ENCODE data around the gene TOR1B. TPM values are rescaled to one million over a fixed set of nuclear protein-coding genes. Genes with fewer than 3 reads are reported as not detected.
A peak's percentile ranks its signal among the peaks of the same experiment; 100 is the strongest.

Gene TOR1B
- total and polyA plus RNA-seq, 2 donors = 15.5 to 17.9 TPM

DNA sequence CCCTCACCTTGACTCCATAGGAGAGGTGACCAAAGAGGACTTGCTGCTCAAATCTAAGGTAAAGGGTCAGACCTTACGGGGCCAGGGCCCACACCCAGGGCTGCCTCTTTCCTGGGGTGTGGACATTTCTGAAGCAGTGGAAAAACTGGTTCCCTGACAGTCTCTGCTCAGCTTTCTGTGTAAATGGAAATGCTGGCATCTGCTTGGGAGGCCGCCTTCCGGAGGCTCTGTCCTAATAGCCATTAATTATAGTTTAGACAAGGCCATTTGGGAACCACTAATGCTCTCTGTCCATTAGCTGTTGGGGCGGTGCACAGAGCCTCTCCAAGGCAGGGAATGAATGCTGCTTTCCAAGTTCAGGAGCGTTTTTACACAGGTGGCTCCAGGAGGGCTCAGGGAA lies 49.6 kb downstream of the TOR1B start:
- Histone ChIP-seq H3K9me3 (ENCODE audit: control insufficient read depth in 2 of 2, insufficient read depth in 1 of 2, low read length in 1 of 2) (no peaks in the 10 kb centered on the region), H3K4me3 (ENCODE audit: low read length in 2 of 2) (no peak overlapping the region), H3K4me1 (ENCODE audit: control insufficient read depth in 2 of 2, insufficient read depth in 2 of 2, low read length in 2 of 2) (peaks cover 39 to 84% of the 10 kb centered on the region in 2 donors), H3K36me3 (ENCODE audit: control insufficient read depth in 2 of 2, insufficient read depth in 2 of 2, low read length in 1 of 2) (peaks cover 37 to 68% of the 10 kb centered on the region in 2 donors), H3K27me3 (ENCODE audit: control insufficient read depth in 2 of 2, insufficient read depth in 1 of 2, low read length in 1 of 2) (no peaks in the 10 kb centered on the region), H3K27ac (ENCODE audit: low read depth in 1 of 2, low read length in 1 of 2) (peak overlapping the region; percentile 38 to 82)
- DNase-seq (ENCODE audit: low read depth in 6 of 9, low spot score in 9 of 9) = no peak
- WGBS = 81% methylated on average over 5 of the region's 5 CpGs

DNA sequence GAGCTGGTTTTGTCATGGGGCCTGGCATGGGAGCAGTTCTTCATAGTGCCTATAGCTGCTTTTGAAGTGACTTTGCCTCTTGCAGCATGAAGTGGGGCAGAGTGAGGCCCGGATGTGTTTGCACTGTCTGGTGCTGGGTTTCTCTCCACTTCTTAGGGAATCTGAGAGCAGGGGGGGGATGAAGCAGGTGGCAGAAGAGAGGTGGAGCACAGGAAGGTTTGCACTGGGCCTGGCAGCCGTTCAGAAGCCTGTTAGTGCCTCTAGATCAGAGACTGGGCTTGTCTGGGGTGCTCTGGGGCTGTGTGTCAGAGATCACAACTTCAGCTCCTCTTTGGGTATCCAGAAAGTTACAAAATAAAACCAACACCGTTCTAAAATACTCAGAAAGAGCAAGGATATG lies 50.6 kb downstream of the TOR1B start:
- peaks cover 47 to 74% of the 10 kb centered on the region in 2 donors for H3K36me3 ChIP-seq (ENCODE audit: control insufficient read depth in 2 of 2, insufficient read depth in 2 of 2, low read length in 1 of 2)
- H3K9me3 ChIP-seq (ENCODE audit: control insufficient read depth in 2 of 2, insufficient read depth in 1 of 2, low read length in 1 of 2) = no peaks in the 10 kb centered on the region

DNA sequence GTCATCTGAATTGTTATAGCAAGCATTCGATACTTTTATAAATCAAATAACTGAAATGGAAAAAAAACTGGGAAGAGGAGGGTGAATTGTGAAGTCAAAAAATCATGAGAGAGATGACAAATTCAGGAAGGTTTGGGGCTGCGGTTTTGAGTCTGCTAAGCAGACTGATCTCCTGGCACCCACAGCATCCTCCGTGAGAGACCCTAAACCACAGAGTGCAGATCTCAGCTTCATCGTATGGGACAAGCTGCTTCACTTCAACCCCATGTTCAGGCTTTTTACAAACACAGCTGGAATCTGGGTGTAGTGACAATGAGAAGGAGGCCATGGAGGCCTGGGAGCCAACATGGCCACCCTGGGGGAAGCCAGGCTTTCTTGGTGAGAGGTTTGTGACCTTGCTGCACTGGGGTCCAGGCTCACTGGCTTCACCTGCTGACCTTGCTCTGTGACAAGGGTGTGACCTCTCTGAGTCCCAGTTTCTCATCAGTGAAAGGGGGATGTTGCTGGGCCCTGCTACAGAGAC lies 51.7 kb downstream of the TOR1B start:
- 22% methylated on average over 4 of the region's 4 CpGs for WGBS
- peaks cover 37 to 90% of the 10 kb centered on the region in 2 donors for H3K4me1 ChIP-seq (ENCODE audit: control insufficient read depth in 2 of 2, insufficient read depth in 2 of 2, low read length in 2 of 2)
- no peaks in the 10 kb centered on the region for H3K27me3 ChIP-seq (ENCODE audit: control insufficient read depth in 2 of 2, insufficient read depth in 1 of 2, low read length in 1 of 2)
- peak in 6 of 9 donors; percentile 53 to 90 (median 74) for DNase-seq (ENCODE audit: low read depth in 6 of 9, low spot score in 9 of 9)
- H3K4me3 ChIP-seq (ENCODE audit: low read length in 2 of 2) = no peak overlapping the region
- H3K27ac ChIP-seq (ENCODE audit: low read depth in 1 of 2, low read length in 1 of 2) = peak overlapping the region; percentile 81 to 82
- H3K9me3 ChIP-seq (ENCODE audit: control insufficient read depth in 2 of 2, insufficient read depth in 1 of 2, low read length in 1 of 2) = no peaks in the 10 kb centered on the region
- peaks cover 53 to 81% of the 10 kb centered on the region in 2 donors for H3K36me3 ChIP-seq (ENCODE audit: control insufficient read depth in 2 of 2, insufficient read depth in 2 of 2, low read length in 1 of 2)

More for the DNA sequence above, 50.6 kb downstream of the TOR1B start:
- Histone ChIP-seq H3K4me1 (ENCODE audit: control insufficient read depth in 2 of 2, insufficient read depth in 2 of 2, low read length in 2 of 2) (peaks cover 39 to 86% of the 10 kb centered on the region in 2 donors), H3K27me3 (ENCODE audit: control insufficient read depth in 2 of 2, insufficient read depth in 1 of 2, low read length in 1 of 2) (no peaks in the 10 kb centered on the region), H3K4me3 (ENCODE audit: low read length in 2 of 2) (no peak overlapping the region), H3K27ac (ENCODE audit: low read depth in 1 of 2, low read length in 1 of 2) (peak overlapping the region in 1 of 2 donors; percentile 82)
- peak in 5 of 9 donors; percentile 61 to 84 (median 70) for DNase-seq (ENCODE audit: low read depth in 6 of 9, low spot score in 9 of 9)
- 36% methylated on average over 3 of the region's 3 CpGs for WGBS

DNA sequence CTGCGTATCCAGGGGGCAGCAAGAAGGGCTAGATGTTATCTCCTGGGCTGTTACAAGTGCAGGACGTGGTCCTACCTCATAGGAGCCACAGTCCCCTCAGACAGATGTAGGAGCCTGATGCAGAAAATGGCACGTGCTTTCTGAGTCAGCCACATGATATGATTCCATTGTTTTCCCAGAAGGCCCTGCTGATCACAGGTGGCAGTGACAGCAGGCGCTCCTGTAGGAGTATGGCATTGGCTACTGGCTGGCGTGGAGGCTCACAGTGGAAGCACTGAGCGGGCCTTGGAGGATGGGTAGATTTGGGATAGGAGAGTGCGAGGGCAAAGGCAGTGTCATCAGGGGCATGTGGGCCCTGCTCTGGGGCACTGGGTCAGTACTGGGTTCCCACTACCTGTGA lies 54.2 kb downstream of the TOR1B start:
- no peak for DNase-seq (ENCODE audit: low read depth in 6 of 9, low spot score in 9 of 9)
- Histone ChIP-seq H3K27ac (ENCODE audit: low read depth in 1 of 2, low read length in 1 of 2) (peak overlapping the region in 1 of 2 donors; percentile 13), H3K36me3 (ENCODE audit: control insufficient read depth in 2 of 2, insufficient read depth in 2 of 2, low read length in 1 of 2) (peaks cover 57 to 78% of the 10 kb centered on the region in 2 donors), H3K27me3 (ENCODE audit: control insufficient read depth in 2 of 2, insufficient read depth in 1 of 2, low read length in 1 of 2) (no peaks in the 10 kb centered on the region), H3K9me3 (ENCODE audit: control insufficient read depth in 2 of 2, insufficient read depth in 1 of 2, low read length in 1 of 2) (no peaks in the 10 kb centered on the region), H3K4me1 (ENCODE audit: control insufficient read depth in 2 of 2, insufficient read depth in 2 of 2, low read length in 2 of 2) (peaks cover 30 to 96% of the 10 kb centered on the region in 2 donors), H3K4me3 (ENCODE audit: low read length in 2 of 2) (no peak overlapping the region)
- WGBS = 77% methylated on average over 7 of the region's 7 CpGs

DNA sequence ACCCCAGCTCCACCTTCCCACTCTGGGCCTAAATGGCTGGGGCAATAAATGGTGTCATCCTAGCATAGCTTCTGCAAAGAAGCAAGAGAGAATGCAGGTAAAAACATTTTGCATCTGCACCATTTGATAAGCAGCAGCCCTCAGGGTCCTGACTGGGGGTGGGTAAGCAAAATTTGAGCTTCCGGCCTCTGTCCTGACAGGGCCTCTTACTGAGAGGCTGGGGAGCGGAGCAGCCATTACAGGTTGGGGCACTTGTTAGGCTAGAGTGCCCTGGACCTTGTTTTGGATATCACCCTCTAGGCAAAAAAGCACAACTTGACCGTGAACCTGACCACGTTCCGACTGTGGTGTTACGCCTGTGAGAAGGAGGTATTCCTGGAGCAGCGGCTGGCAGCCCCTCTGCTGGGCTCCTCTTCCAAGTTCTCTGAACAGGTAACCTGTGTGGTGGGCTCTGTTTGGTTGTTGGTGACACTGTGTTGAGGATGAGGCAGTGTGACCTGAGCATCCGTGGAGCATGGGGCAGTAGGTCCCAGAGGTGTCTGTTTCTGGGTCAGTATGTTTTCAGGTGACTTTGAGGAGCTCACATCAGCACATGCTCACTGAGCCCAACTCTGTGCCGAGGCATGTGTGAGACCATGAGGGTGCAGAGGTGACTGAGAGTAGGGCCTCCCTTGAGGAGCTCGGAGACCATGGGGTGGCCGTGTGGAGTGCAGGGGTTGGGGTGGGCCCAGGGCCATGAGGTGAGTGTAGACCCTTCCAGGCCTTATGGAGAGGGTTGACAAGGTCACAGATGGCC lies 55.4 kb downstream of the TOR1B start:
- peaks cover 50 to 70% of the 10 kb centered on the region in 2 donors for H3K36me3 ChIP-seq (ENCODE audit: control insufficient read depth in 2 of 2, insufficient read depth in 2 of 2, low read length in 1 of 2)
- H3K27me3 ChIP-seq (ENCODE audit: control insufficient read depth in 2 of 2, insufficient read depth in 1 of 2, low read length in 1 of 2) = no peaks in the 10 kb centered on the region
- H3K4me1 ChIP-seq (ENCODE audit: control insufficient read depth in 2 of 2, insufficient read depth in 2 of 2, low read length in 2 of 2) = peaks cover 26 to 95% of the 10 kb centered on the region in 2 donors
- no peak overlapping the region for H3K4me3 ChIP-seq (ENCODE audit: low read length in 2 of 2)
- no peak for DNase-seq (ENCODE audit: low read depth in 6 of 9, low spot score in 9 of 9)
- 94% methylated on average over 11 of the region's 11 CpGs for WGBS
- no peaks in the 10 kb centered on the region for H3K9me3 ChIP-seq (ENCODE audit: control insufficient read depth in 2 of 2, insufficient read depth in 1 of 2, low read length in 1 of 2)
- H3K27ac ChIP-seq (ENCODE audit: low read depth in 1 of 2, low read length in 1 of 2) = no peak overlapping the region

Other genes starting within 250 kb of the TOR1B start
- gene C9orf50, start 182.1 kb upstream of the TOR1B start, total RNA-seq = 0.05 TPM
- gene C9orf50, start 182.1 kb upstream of the TOR1B start, polyA plus RNA-seq = 0.23 TPM
- gene NTMT1, start 177.0 kb upstream of the TOR1B start, total RNA-seq = 23.9 TPM
- 33.2 TPM for gene NTMT1, start 177.0 kb upstream of the TOR1B start, polyA plus RNA-seq
- gene ASB6, start 161.0 kb upstream of the TOR1B start, total RNA-seq = 8.8 TPM
- 20.5 TPM for gene ASB6, start 161.0 kb upstream of the TOR1B start, polyA plus RNA-seq
- 1.3 TPM for gene PRRX2, start 137.5 kb upstream of the TOR1B start, total RNA-seq
- gene PRRX2, start 137.5 kb upstream of the TOR1B start, polyA plus RNA-seq = 3.8 TPM
- 11.1 TPM for gene PTGES, start 50.1 kb upstream of the TOR1B start, total RNA-seq
- gene PTGES, start 50.1 kb upstream of the TOR1B start, polyA plus RNA-seq = 7.8 TPM
- gene TOR1A, start 21.0 kb downstream of the TOR1B start, total RNA-seq = 28.6 TPM
- 30.0 TPM for gene TOR1A, start 21.0 kb downstream of the TOR1B start, polyA plus RNA-seq
- gene C9orf78, start 32.1 kb downstream of the TOR1B start, total RNA-seq = 76.8 TPM
- 95.0 TPM for gene C9orf78, start 32.1 kb downstream of the TOR1B start, polyA plus RNA-seq
- gene USP20, start 32.3 kb downstream of the TOR1B start, total RNA-seq = 30.4 TPM
- 175 TPM for gene USP20, start 32.3 kb downstream of the TOR1B start, polyA plus RNA-seq
- gene FNBP1, start 240.0 kb downstream of the TOR1B start, total RNA-seq = 82.8 TPM
- gene FNBP1, start 240.0 kb downstream of the TOR1B start, polyA plus RNA-seq = 79.6 TPM